GM12878 (cell line): ENCODE data around the gene UQCRQ. TPM values are rescaled to one million over a fixed set of nuclear protein-coding genes. Genes with fewer than 3 reads are reported as not detected.

Experiments used
- ATAC-seq: fragments of 200-7000 bp; cut with Tn5 transposase; 3 replicates; pipeline ENCODE4 v1.9.1; 2020; ENCODE audit warnings: mild to moderate bottlenecking, moderate library complexity
- BruUV-seq: library from RNA; stranded (reverse); fragments of 400-500 nt; replicated peaks from 2 replicates; lab custom pipeline; 2021; lab: Mats Ljungman, UMichigan
- CTCF ChIA-PET: fragments of 300-600 bp; sonication (Branson Sonifier 250); formaldehyde crosslinking; extraction: SDS; loops from one replicate; lab custom pipeline; 2021; ENCODE audit warnings: inconsistent platforms; lab: Yijun Ruan, JAX
- POLR2A ChIA-PET: fragments of 350-600 bp; formaldehyde crosslinking; extraction: SDS; loops from one replicate; lab custom pipeline; 2021; ENCODE audit warnings: inconsistent platforms; lab: Charles Lee
- RAD21 ChIA-PET: fragments of 300-600 bp; sonication (Branson Sonifier 250); formaldehyde crosslinking; loops from one replicate; lab custom pipeline; 2023; ENCODE audit warnings: antibody characterized with exemption; ENCODE audit not compliant: unreplicated experiment; lab: Charles Lee
- SMC1A ChIA-PET: fragments of 300-600 bp; sonication (Branson Sonifier 250); formaldehyde crosslinking; loops from one replicate; lab custom pipeline; 2023; ENCODE audit not compliant: unreplicated experiment, uncharacterized antibody; lab: Charles Lee
- DNase-seq: peaks from one replicate; pipeline ENCODE4 v3.0.0-alpha.2; 2011; ENCODE audit warnings: low read depth, low spot score
- FAIRE-seq: peaks from 3 replicates; lab custom pipeline; 2011; peaks lifted over from hg19 to GRCh38; lab: Jason Lieb, UNC
- H2AFZ ChIP-seq: 2 replicates; pipeline ENCODE4 v1.6.0; 2011; ENCODE audit warnings: low read depth, low read length, control low read depth; ENCODE audit not compliant: control insufficient read depth
- H3K27ac ChIP-seq: 2 replicates; pipeline ENCODE4 v1.5.1; 2011; ENCODE audit warnings: control low read depth; ENCODE audit not compliant: control insufficient read depth, insufficient read depth
- H3K27me3 ChIP-seq, 2 experiments: replicated peaks in 1 of 2; 2 replicates each; pipeline versions ENCODE4 v1.6.0 to v1.6.1; 2011; ENCODE audit warnings: low read length in 1 of 2; ENCODE audit not compliant: control insufficient read depth in 2 of 2, insufficient read depth in 2 of 2
- H3K36me3 ChIP-seq, 2 experiments: 2 replicates each; pipeline ENCODE4 v1.5.1; 2011; ENCODE audit warnings: low read length in 1 of 2; ENCODE audit not compliant: control insufficient read depth in 2 of 2, insufficient read depth in 2 of 2
- H3K4me1 ChIP-seq: 2 replicates; pipeline ENCODE4 v1.6.1; 2011; ENCODE audit warnings: mild to moderate bottlenecking, low read length, moderate library complexity, mixed read lengths; ENCODE audit not compliant: control insufficient read depth, insufficient read depth
- H3K4me2 ChIP-seq: 2 replicates; pipeline ENCODE4 v1.6.0; 2011; ENCODE audit warnings: control low read depth; ENCODE audit not compliant: control insufficient read depth, insufficient read depth
- H3K4me3 ChIP-seq: fragments of 200-600 bp; sonication (generic); 2 replicates; pipeline ENCODE4 v1.5.1; 2016
- H3K79me2 ChIP-seq: 2 replicates; pipeline ENCODE4 v1.6.0; 2011; ENCODE audit warnings: low read length; ENCODE audit not compliant: control insufficient read depth, insufficient read depth
- H3K9ac ChIP-seq: 2 replicates; pipeline ENCODE4 v1.8.0; 2011; ENCODE audit warnings: low read length, control low read depth, mixed read lengths; ENCODE audit not compliant: control insufficient read depth, insufficient read depth
- H3K9me3 ChIP-seq: replicated peaks from 3 replicates; pipeline ENCODE4 v1.5.1; 2011; ENCODE audit warnings: mild to moderate bottlenecking, low read length; ENCODE audit not compliant: control insufficient read depth, insufficient read depth
- H4K20me1 ChIP-seq: 2 replicates; pipeline ENCODE4 v1.6.0; 2011; ENCODE audit not compliant: control insufficient read depth, insufficient read depth
- BMI1 ChIP-seq: fragments of 450-650 bp; IDR thresholded peaks from 2 replicates; pipeline ENCODE4 v1.6.1; 2016; ENCODE audit warnings: mild to moderate bottlenecking, moderate library complexity, borderline replicate concordance
- FOXK2 ChIP-seq: fragments of 450-650 bp; IDR thresholded peaks from 2 replicates; pipeline ENCODE4 v1.6.1; 2017; ENCODE audit warnings: mild to moderate bottlenecking, moderate library complexity
- GABPA ChIP-seq: IDR thresholded peaks from 2 replicates; pipeline ENCODE4 v1.6.1; 2014; ENCODE audit warnings: antibody characterized with exemption, low read depth, mild to moderate bottlenecking, inconsistent platforms
- HDAC2 ChIP-seq: fragments of 200-600 bp; sonication (generic); IDR thresholded peaks from 2 replicates; pipeline ENCODE4 v1.6.1; 2017
- IKZF2 ChIP-seq, 2 experiments: fragments of 450-650 bp; IDR thresholded peaks; 2 replicates each; pipeline ENCODE4 v1.6.1; 2017; ENCODE audit warnings: mild to moderate bottlenecking in 2 of 2, moderate library complexity in 2 of 2
- LARP7 ChIP-seq: fragments of 450-650 bp; IDR thresholded peaks from 2 replicates; pipeline ENCODE4 v1.6.1; 2017; ENCODE audit warnings: mild to moderate bottlenecking
- POLR2AphosphoS2 ChIP-seq: IDR thresholded peaks from 2 replicates; pipeline ENCODE4 v1.6.1; 2011; ENCODE audit warnings: low read depth, mild to moderate bottlenecking, low read length, improper control_type of control experiment, moderate library complexity
- RAD21 ChIP-seq: IDR thresholded peaks from 2 replicates; pipeline ENCODE4 v1.6.1; 2011; ENCODE audit warnings: mild to moderate bottlenecking, low read depth, low read length, moderate library complexity; ENCODE audit not compliant: insufficient read depth
- SMAD5 ChIP-seq: IDR thresholded peaks from 2 replicates; pipeline ENCODE4 v1.6.1; 2016; ENCODE audit warnings: antibody characterized with exemption, low read depth
- SUPT20H ChIP-seq: IDR thresholded peaks from 2 replicates; pipeline ENCODE4 v1.6.1; 2011; ENCODE audit warnings: low read depth, mild to moderate bottlenecking, low read length, moderate library complexity, borderline replicate concordance; ENCODE audit not compliant: control insufficient read depth
- TBL1XR1 ChIP-seq: IDR thresholded peaks from 2 replicates; pipeline ENCODE4 v1.6.1; 2012; ENCODE audit warnings: low read depth, low read length, improper control_type of control experiment
- ZNF384 ChIP-seq: IDR thresholded peaks from 2 replicates; pipeline ENCODE4 v1.6.1; 2012; ENCODE audit warnings: low read depth, mild to moderate bottlenecking, low read length, improper control_type of control experiment, borderline replicate concordance
- WGBS: methylation state at CpG from one replicate; pipeline ENCODE4 v1.1.6; 2016; ENCODE audit warnings: low lambda C conversion rate; ENCODE audit not compliant: insufficient replicate concordance, insufficient coverage; ENCODE audit errors: missing lambda C conversion rate; 5-methylcytosine and 5-hydroxymethylcytosine counted together
- in situ Hi-C: fragments of 300-500 bp; cut with MboI; formaldehyde crosslinking; loops from 9 replicates; pipeline ENCODE4 v1.14.3; 2018; ENCODE audit warnings: mixed read lengths
- intact Hi-C: fragments of 100-400 bp; cut with micrococcal nuclease; formaldehyde crosslinking; loops from one replicate; pipeline ENCODE4 v1.14.2; 2022; ENCODE audit not compliant: unreplicated experiment
- polyA plus RNA-seq, 11 experiments: library from polyadenylated mRNA; depleted of rRNA in 4 of 11; unstranded in 6 of 11; stranded (reverse) in 5 of 11; fragments of >200 nt; fragmentation: Nextera tagmentation in 4 of 11; fragmentation: Illumina TruSeq in 1 of 11; extraction: Ambion mirVana in 4 of 11; extraction: Trizol in 1 of 11; gene quantifications; 1 replicate in 1 of 11; 2 replicates in 10 of 11; pipeline versions ENCODE4 v1.2.1 to v1.2.3, GENCODE V29; 2011 to 2016; ENCODE audit warnings: inconsistent platforms in 2 of 11, missing spikeins in 2 of 11, low read depth in 1 of 11
- total RNA-seq, 4 experiments: library from RNA; depleted of rRNA in 3 of 4; stranded (reverse); fragments of >200 nt in 3 of 4; fragmentation: Illumina TruSeq in 1 of 4; extraction: Trizol in 1 of 4; gene quantifications; 2 replicates each; pipeline versions ENCODE4 v1.2.1 to v1.2.3, GENCODE V29; 2013 to 2021
- TF ChIP-seq, protein P1 (sequence below): IDR thresholded peaks from 2 replicates; pipeline ENCODE4 v1.6.1; 2012; ENCODE audit warnings: low read depth, low read length, improper control_type of control experiment
- TF ChIP-seq, protein P2 (sequence below): IDR thresholded peaks from 2 replicates; pipeline ENCODE4 v1.6.1; 2012; ENCODE audit warnings: improper control_type of control experiment, low read depth, low read length; ENCODE audit not compliant: insufficient replicate concordance
- TF ChIP-seq, protein P3 (sequence below): fragments of 450-650 bp; IDR thresholded peaks from 2 replicates; pipeline ENCODE4 v1.6.1; 2017; ENCODE audit warnings: borderline replicate concordance

The UQCRQ gene
- total and polyA plus RNA-seq, 10 of the 15 experiments (the other 5 are each of a cell fraction or from before 2014, with no cell fraction given): 121 to 1,579 (median 408) TPM

- TF ChIP-seq BMI1: no peak
- TF ChIP-seq FOXK2: no peak
Observed at GRCh38 chr5:132840313-132840712, 26.1 kb upstream of the UQCRQ start (continued).

DNA sequence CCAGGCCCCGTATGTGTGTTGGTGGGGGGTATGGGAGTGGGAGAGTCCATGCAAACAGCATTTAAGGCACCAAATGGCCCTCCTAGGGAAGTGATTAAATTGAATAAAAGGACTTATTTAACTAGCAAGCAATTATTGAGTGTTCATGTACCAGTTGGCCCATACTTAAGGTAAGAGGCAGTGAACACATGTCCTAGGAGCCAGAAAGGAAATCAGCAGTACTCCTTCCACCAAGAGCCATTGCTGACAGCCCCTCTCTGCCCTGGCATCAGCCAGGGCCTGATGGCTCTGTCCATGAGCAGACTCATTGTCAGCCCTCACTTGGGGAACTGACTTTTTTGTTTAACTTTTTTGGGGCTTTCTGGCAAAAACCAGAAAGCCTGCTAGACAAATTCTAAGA lies 25.5 kb upstream of the UQCRQ start:
- DNase-seq (no peak), ATAC-seq (no peak), FAIRE-seq (no peak)
- CTCF ChIA-PET: interaction anchor here (0.7 kb wide), 1 partner anchor 1567 kb away, joined by 3 read pairs; no protein-coding TSS in a partner anchor
- intact Hi-C loops: no loop called here
- H3K27me3 ChIP-seq: no peaks in the 10 kb centered on the region
- no peaks in the 10 kb centered on the region for H3K9me3 ChIP-seq
- H3K36me3 ChIP-seq: no peaks in the 10 kb centered on the region
- H3K4me2 ChIP-seq: no peak overlapping the region
- POLR2A ChIA-PET: interaction anchor here (0.6 kb wide), 1 partner anchor 263 kb away, joined by 3 read pairs; no protein-coding TSS in a partner anchor
- no peak overlapping the region for H3K4me3 ChIP-seq
- H3K79me2 ChIP-seq: no peaks in the 10 kb centered on the region
- H2AFZ ChIP-seq: no peak overlapping the region
- TF ChIP-seq, protein P1, sequence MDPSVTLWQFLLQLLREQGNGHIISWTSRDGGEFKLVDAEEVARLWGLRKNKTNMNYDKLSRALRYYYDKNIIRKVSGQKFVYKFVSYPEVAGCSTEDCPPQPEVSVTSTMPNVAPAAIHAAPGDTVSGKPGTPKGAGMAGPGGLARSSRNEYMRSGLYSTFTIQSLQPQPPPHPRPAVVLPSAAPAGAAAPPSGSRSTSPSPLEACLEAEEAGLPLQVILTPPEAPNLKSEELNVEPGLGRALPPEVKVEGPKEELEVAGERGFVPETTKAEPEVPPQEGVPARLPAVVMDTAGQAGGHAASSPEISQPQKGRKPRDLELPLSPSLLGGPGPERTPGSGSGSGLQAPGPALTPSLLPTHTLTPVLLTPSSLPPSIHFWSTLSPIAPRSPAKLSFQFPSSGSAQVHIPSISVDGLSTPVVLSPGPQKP: no peak
- TF ChIP-seq GABPA (no peak), ZNF384 (no peak), POLR2AphosphoS2 (no peak), HDAC2 (no peak), SMAD5 (no peak), TBL1XR1 (no peak), IKZF2 (IDR thresholded peaks at IDR 0.05) (no peak), RAD21 (no peak), SUPT20H (no peak), LARP7 (no peak)
- TF ChIP-seq, protein P2, sequence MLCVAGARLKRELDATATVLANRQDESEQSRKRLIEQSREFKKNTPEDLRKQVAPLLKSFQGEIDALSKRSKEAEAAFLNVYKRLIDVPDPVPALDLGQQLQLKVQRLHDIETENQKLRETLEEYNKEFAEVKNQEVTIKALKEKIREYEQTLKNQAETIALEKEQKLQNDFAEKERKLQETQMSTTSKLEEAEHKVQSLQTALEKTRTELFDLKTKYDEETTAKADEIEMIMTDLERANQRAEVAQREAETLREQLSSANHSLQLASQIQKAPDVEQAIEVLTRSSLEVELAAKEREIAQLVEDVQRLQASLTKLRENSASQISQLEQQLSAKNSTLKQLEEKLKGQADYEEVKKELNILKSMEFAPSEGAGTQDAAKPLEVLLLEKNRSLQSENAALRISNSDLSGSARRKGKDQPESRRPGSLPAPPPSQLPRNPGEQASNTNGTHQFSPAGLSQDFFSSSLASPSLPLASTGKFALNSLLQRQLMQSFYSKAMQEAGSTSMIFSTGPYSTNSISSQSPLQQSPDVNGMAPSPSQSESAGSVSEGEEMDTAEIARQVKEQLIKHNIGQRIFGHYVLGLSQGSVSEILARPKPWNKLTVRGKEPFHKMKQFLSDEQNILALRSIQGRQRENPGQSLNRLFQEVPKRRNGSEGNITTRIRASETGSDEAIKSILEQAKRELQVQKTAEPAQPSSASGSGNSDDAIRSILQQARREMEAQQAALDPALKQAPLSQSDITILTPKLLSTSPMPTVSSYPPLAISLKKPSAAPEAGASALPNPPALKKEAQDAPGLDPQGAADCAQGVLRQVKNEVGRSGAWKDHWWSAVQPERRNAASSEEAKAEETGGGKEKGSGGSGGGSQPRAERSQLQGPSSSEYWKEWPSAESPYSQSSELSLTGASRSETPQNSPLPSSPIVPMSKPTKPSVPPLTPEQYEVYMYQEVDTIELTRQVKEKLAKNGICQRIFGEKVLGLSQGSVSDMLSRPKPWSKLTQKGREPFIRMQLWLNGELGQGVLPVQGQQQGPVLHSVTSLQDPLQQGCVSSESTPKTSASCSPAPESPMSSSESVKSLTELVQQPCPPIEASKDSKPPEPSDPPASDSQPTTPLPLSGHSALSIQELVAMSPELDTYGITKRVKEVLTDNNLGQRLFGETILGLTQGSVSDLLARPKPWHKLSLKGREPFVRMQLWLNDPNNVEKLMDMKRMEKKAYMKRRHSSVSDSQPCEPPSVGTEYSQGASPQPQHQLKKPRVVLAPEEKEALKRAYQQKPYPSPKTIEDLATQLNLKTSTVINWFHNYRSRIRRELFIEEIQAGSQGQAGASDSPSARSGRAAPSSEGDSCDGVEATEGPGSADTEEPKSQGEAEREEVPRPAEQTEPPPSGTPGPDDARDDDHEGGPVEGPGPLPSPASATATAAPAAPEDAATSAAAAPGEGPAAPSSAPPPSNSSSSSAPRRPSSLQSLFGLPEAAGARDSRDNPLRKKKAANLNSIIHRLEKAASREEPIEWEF: no peak
- TF ChIP-seq, protein P3, sequence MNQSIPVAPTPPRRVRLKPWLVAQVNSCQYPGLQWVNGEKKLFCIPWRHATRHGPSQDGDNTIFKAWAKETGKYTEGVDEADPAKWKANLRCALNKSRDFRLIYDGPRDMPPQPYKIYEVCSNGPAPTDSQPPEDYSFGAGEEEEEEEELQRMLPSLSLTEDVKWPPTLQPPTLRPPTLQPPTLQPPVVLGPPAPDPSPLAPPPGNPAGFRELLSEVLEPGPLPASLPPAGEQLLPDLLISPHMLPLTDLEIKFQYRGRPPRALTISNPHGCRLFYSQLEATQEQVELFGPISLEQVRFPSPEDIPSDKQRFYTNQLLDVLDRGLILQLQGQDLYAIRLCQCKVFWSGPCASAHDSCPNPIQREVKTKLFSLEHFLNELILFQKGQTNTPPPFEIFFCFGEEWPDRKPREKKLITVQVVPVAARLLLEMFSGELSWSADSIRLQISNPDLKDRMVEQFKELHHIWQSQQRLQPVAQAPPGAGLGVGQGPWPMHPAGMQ: no peak
- H3K27ac ChIP-seq: no peak overlapping the region
- RAD21 ChIA-PET: interaction anchor here (1.5 kb wide), 1 partner anchor 23 kb away, joined by 3 read pairs; no protein-coding TSS in a partner anchor
- no peaks in the 10 kb centered on the region for H3K4me1 ChIP-seq
- no peaks in the 10 kb centered on the region for H4K20me1 ChIP-seq
- WGBS: 88% methylated on average over 1 of the region's 1 CpG
- SMC1A ChIA-PET: interaction anchor here (1.0 kb wide), 1 partner anchor 201 kb away, joined by 4 read pairs; no protein-coding TSS in a partner anchor
- no peak overlapping the region for H3K9ac ChIP-seq
- in situ Hi-C loops: no loop called here
- BruUV-seq: no TSS peak
